Cerebellar nuclear complex (tissue), 1 donor: ENCODE measurements around the gene C10orf120.

ENCODE experiments used
- DNase-seq, 2 experiments: peaks; one replicate each; lab custom pipeline; 2025; lab: John Stamatoyannopoulos, UW

C10orf120 gene

GRCh38 chr10:122660696-122661095 lies 39.0 kb downstream of the C10orf120 start:
- DNase-seq = no peak

GRCh38 chr10:122659651-122660050 lies 40.0 kb downstream of the C10orf120 start:
- DNase-seq = no peak

- no peak for DNase-seq
These were observed 40.5 kb downstream of the C10orf120 start for GRCh38 chr10:122659126-122659525.

DNA sequence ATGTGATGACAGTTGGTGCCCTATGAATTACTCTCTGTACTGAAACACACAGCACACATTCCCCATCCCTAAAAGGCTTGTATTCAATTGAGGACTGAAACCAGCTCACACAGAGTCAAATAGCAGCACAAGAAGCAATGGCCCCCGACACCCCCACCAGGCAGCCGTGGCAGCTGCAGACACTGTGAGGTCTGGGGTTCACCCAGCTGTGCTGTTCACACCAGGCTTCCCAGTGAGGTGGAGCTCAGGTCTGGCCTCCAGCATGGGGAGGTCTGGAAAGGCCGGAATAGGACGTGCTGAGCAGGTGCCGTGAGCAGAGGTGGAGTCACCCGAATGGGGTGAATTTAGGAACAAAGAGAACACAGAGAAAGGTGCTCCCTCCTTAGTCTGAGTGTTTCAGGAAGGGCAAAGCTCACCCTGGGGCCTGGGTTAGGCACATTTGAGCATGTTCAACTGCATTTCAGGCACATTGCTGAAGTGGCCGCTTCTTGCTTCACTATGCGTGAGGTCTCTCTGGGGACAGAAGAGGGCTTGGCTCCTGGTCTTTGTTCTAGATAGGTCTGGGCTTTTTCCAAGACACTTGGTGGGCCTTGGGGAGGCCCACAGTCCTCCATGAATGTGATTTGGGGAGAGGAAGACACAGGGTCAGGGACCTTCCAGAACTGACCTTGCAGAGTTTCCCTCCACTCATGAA lies 41.1 kb downstream of the C10orf120 start:
- no peak for DNase-seq

DNA sequence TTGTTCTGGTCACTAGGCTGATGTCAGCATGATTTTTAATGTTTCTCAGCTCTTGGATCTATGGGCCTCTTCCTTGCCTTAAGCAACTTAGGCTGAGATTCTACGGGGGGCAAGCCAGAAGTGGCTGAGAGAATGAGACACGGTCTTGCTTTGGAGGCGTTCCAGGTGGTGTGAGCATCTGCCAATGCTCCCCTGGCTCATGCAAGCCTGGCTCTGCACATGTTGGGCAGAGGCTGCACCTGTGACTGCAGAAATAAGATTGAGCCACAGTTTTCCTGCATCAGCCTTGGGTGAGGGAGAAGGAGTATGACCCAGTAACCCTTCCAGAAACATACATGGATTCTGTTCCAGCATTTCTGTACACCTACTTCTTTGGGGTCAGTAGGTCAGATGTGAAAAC lies 41.9 kb downstream of the C10orf120 start:
- DNase-seq = no peak

DNA sequence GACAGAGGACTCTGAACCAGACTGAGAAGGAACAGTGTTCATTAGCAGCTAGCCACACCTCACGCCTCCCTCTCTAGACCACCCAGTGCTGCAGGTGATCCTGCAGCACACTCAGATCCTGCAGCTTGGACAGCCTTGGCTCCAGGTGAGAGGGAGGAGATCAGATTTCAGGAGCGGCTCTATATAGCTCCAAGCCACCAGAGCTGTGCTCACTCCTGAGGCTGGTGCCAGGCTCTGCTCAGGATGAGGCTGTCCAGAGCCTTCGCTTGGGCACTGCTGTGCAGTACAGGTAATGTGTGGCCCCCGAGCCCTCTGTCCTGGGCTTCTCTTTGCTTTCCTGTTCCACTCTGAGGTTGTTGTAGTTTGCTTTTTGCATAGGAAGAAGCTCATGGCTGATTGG lies 42.4 kb downstream of the C10orf120 start:
- no peak for DNase-seq

DNA sequence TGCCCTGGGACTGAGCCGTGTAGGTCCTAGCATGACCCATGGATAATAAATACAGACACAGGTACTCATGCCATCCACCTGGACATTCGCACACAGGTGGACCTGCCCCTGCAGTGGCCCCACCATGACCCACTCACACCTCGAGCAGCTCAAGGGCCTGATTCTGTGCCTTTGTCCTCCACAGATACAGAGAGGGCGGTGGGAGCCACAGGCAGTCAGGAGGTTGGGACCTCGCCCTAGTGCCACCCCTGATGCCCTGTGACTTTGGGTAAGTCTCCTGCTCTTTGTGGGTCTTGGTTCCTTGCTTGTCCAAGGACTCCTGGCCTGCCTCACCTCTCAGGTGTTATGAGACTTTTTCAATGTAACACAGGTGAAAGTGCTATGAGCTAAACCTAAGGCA lies 42.9 kb downstream of the C10orf120 start:
- DNase-seq = no peak

DNA sequence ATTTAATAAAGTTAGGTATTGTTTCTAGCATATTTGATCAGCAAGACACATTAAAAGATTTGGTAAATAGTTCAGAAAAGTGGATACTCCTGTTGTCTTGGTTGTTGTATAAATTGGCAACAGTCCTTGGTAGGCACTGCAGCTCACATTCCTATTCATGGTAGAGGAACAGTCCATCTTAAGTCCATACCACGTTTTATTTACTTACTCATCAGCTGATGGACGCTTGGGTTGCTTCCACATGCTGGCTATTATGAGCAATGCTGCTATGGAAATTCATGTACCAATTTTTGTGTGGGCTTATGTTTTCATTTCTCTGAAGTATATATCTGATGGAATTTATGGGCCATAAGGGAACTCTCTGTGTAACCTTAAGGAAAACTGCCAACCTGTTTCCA lies 43.3 kb downstream of the C10orf120 start:
- no peak for DNase-seq

DNA sequence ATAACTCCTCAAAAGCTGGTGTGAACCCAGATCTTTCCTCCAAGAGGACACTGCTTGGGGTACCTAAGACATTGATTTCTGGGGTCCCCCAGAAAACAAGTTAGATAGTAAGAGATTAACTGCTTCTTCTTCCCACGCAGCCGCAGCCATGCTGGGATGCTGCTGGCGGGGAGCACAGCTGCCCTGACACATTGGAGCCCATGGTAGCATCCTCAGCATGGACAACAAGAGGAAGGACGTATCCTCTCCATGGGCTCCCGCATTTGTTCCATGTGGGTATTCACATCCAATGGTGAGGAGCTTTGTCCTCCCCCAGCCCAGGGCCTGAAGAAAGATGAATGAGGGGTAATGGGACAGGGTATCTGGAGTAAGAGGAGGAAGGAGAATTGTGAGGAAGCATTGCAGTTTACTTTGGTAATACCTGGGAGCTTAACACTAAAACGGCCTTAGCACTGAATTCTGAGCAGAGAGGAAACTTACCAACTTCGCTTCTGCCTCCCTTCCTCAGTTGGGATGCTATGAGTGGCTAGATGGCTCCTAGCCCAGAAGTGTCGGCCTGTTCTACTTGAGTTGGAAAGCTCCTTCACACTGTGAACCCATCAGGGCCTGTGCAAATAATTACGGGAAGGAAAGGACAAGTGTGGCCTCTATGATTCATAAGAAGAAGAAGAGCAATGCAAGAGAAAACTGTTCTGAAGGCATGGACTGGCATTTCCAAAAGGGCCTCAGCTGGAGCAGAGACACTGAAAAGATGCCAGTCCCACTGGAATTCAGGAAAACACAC lies 43.9 kb downstream of the C10orf120 start:
- no peak for DNase-seq

DNA sequence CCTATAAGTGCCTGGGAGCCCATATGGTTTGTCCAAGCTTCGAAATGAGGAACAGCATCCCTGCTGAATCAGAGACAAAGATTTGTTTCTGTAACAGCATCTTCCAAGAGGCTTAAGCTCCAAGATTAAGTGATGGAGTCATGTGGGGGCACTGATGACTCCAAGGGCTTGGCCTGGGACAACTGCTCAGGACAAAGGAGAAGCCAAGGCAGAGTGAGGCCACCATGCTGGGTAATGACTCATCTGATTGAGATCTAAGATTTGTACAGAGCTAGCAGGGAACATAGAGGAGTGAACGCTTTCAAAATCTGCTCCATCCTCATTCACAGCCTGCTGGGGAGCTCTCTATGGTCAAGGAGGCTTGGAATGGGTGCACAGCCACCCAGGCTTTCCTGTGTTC lies 49.3 kb downstream of the C10orf120 start:
- no peak for DNase-seq

DNA sequence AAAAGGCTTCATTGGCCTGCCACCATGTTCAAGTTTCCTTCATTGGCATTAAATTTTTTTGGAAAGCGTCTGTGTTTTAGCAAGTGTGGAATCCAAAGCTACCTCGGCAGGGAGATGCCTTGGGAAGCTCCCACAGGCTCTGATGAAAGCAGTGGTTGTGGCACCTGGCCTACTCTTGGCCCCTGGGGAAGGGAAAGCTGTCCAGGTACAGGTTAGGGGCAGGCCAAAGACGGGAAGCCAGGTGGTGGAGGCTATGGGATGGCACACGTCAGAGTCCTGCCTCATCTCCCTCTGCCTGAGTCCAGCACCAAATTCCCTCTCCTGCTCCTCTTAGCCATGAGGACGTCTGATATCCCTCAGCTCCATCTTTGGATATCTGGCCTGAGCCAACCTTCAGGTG lies 49.7 kb downstream of the C10orf120 start:
- DNase-seq = no peak

DNA sequence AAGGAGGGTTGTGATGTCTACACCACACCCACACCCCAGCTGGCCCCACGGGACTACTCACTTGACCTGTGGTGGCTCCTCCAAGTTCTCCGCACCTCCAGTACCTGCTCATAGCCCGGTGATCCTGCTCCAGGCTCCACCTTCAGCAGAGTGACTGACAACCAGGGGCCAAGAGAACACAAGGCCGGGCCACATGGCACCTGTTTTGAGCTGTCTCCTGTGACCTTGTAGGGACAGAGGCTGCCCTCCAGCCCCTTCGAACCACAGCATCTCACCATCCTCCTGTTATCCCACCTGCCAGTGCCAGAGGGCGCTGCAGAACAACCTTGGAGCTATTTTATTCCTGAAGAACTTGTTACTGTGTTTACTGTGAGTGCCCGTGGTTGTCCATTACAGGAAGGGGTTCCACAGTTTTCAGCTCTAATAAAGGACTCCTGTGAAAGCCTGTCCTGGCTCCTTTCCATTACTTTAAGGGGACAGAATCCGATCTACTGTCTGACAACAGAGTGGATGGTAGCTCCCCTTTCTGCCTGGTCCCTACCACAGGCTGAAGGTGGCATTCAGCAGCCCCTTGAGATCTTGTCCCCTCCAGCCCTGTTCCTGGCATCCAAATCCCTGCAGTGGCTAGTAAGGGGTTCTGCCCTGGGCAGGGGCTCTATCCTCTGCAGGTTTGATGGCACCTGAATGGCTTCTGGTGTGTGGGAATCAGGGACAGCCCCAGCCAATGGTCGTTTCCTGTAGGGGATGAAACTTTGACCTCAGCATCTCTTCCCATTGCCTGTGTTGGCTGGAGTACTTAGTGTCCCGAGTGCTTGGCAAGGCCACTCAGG lies 50.8 kb downstream of the C10orf120 start:
- no peak for DNase-seq
